Measurements from ENCODE around the gene ASB10.

DNA sequence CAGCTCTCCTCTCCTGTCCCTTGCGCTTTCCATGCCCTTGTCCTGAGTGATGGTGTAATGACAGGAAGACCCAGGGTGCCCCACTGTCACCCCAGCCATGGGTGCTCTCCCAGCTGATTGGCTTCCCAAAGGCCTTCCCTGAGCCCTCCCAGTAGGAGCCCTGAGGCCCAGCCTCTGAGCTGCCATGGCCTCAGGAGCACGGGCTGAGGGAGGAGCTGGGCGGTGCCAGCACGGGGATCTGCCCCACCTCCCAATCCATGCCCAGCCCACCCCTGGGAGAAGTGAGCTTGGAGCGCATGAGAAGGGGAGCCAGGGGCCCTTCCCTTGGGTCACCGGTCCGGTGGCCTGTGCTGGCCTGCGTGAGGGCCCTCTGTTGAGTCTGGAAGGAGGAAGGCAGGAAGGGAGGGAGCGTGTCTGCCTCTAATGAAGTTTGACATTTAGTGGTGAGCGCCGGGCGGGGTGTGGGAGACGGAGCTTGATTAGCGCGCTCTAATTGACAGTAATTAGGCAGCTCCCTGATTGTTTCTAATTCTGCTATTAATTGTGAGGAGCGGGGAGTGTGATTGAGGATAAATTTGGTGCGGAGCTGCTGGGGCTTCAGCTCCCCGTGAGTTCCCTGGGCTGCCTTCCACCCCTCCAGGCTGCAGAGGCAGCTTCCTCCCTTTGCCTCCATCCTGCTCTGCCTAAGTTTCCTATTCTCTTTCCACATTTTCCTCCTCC lies 47.8 kb downstream of the ASB10 start:
- TF ChIP-seq, protein P1, sequence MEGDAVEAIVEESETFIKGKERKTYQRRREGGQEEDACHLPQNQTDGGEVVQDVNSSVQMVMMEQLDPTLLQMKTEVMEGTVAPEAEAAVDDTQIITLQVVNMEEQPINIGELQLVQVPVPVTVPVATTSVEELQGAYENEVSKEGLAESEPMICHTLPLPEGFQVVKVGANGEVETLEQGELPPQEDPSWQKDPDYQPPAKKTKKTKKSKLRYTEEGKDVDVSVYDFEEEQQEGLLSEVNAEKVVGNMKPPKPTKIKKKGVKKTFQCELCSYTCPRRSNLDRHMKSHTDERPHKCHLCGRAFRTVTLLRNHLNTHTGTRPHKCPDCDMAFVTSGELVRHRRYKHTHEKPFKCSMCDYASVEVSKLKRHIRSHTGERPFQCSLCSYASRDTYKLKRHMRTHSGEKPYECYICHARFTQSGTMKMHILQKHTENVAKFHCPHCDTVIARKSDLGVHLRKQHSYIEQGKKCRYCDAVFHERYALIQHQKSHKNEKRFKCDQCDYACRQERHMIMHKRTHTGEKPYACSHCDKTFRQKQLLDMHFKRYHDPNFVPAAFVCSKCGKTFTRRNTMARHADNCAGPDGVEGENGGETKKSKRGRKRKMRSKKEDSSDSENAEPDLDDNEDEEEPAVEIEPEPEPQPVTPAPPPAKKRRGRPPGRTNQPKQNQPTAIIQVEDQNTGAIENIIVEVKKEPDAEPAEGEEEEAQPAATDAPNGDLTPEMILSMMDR (IDR thresholded peaks at IDR 0.05): no peak
- TF ChIP-seq, protein P2, sequence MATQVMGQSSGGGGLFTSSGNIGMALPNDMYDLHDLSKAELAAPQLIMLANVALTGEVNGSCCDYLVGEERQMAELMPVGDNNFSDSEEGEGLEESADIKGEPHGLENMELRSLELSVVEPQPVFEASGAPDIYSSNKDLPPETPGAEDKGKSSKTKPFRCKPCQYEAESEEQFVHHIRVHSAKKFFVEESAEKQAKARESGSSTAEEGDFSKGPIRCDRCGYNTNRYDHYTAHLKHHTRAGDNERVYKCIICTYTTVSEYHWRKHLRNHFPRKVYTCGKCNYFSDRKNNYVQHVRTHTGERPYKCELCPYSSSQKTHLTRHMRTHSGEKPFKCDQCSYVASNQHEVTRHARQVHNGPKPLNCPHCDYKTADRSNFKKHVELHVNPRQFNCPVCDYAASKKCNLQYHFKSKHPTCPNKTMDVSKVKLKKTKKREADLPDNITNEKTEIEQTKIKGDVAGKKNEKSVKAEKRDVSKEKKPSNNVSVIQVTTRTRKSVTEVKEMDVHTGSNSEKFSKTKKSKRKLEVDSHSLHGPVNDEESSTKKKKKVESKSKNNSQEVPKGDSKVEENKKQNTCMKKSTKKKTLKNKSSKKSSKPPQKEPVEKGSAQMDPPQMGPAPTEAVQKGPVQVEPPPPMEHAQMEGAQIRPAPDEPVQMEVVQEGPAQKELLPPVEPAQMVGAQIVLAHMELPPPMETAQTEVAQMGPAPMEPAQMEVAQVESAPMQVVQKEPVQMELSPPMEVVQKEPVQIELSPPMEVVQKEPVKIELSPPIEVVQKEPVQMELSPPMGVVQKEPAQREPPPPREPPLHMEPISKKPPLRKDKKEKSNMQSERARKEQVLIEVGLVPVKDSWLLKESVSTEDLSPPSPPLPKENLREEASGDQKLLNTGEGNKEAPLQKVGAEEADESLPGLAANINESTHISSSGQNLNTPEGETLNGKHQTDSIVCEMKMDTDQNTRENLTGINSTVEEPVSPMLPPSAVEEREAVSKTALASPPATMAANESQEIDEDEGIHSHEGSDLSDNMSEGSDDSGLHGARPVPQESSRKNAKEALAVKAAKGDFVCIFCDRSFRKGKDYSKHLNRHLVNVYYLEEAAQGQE (IDR thresholded peaks at IDR 0.05; ENCODE audit: insufficient read depth in 1 of 2, low read depth in 2 of 2, low read length in 1 of 2): no peak
- TF ChIP-seq POLR2AphosphoS5 (IDR thresholded peaks at IDR 0.05; ENCODE audit: low read depth, low read length) (no peak), SIN3A (IDR thresholded peaks at IDR 0.05; ENCODE audit: borderline replicate concordance, insufficient read depth, low read depth, low read length) (no peak)

Measured in Panc1 (cell line).